NCI-H226 (cell line): ENCODE results near the gene ISCA1.

ENCODE experiments used
- DNase-seq: peaks from one replicate; pipeline ENCODE4 v3.0.0-alpha.2; 2015

The ISCA1 gene

DNA sequence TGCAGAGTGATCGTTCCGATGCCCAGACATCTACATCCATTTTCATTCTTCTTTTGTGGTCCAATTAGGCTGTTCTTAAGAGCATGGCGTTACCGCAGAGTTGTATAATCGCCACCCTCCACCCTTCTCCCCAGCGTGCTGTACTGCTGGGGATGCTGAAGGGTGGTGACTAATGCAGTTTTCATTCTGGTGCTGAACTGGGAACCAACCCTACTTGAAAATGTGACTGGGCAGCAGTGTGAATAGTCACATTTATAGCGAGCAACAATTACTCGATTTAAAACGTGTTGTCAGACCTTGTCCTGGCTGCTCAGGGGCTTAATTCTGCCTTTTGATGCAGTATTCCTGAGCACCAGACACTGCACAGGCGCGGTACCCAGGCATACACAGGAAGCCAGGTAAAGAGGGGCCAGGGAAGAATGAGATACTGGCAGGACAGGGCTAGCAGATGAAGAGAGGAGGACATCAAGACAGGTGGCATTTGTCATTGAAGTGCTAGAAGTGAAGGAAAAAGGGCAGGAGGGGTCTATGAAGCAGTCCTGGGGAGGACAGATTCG lies 719 bp upstream of the ISCA1 start:
- peak; percentile 68 for DNase-seq

DNA sequence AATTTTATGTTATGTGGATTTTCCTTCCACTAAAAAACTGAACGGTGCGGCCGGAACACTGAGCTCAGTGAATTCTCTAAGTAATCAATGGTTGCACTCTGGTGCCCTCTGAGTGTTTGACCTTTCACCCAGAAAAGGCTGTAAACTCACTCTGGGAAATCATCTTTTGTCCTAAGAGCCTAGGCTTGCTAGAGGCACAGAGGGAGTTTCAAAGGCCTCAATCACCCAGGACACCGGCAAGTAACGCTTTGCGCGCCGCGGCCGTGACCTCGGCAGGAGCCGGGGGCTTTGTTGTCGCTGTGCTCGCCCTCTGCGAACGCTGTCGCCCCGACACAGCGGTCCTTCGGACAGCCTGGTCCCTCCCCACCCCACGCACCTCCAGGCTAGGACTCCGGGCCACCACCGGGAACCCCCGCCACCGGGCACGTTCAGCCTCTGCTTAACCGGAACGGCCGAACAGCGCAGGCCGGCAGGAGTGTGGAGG lies 703 bp downstream of the ISCA1 start:
- DNase-seq = no peak

DNA sequence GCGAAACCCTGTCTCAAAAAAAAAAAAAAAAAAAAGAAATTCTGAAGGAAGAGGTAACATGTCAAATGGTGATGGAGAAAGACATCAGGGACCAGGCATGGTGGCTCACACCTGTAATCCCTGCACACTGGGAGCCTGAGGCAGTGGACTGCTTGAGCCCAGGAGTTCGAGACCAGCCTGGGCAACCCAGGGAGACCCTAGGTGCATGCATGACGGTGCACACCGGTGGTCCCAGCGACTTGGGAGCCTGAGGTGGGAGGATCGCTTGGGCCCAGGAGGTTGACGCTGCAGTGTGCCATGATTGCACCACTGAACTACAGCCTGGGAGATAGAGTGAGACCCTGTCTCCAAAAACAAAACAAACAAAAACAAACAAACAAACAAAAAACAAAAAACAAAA lies 1.8 kb downstream of the ISCA1 start:
- no peak for DNase-seq

DNA sequence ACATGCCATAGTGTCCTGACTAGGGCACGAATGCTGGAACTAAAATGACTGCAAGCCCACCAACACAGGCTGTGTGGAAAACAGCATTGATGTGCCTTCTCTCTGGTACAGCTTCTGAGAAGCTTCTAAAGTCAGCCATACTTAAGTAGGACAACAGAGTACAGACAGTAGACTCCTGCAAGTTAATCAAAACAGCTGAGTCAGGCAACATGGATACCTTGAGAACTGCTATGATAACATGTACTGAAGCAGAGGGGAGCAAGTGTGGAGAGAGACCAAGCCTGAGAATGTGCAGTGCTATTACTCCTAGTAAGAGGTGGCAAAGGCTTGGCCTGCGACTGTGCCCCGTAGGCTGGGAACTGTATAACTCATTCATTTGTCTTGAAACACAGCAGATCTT lies 2.5 kb downstream of the ISCA1 start:
- DNase-seq = no peak

DNA sequence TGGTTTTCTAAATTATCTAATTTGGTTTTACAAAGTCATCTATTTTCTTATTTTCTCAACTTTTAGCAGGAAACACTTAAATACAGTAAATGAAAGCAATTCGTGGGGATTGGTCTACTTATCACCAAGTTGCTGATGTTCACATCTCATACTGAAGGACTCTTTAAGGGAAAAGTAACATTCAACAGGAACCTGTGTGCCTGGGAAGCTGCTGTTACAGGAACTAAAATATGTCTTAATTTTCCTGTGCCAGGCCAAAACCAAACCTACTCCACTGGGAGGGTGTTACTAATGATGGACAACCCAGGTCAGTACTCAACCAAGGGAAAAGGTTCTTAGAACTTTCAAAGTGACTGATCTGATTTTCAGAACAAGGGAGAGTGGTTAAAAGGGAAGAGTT lies 5.3 kb downstream of the ISCA1 start:
- no peak for DNase-seq

DNA sequence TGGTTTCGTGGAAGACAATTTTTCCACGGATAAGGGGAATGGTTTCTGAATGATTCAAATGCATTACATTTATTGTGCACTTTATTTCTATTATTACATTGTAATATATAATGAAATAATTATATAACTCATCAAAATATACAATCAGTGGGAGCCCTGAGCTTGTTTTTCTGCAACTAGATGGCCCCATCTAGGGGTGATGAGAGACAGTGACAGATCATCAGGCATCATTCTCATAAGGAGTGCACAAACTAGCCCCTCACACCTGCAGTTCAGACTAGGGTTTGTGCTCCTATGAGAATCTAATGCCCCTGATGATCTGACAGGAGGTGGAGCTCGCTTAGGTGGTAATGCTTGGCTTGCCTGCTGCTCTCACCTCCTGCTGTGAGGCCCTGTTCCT lies 6.4 kb downstream of the ISCA1 start:
- DNase-seq = no peak

DNA sequence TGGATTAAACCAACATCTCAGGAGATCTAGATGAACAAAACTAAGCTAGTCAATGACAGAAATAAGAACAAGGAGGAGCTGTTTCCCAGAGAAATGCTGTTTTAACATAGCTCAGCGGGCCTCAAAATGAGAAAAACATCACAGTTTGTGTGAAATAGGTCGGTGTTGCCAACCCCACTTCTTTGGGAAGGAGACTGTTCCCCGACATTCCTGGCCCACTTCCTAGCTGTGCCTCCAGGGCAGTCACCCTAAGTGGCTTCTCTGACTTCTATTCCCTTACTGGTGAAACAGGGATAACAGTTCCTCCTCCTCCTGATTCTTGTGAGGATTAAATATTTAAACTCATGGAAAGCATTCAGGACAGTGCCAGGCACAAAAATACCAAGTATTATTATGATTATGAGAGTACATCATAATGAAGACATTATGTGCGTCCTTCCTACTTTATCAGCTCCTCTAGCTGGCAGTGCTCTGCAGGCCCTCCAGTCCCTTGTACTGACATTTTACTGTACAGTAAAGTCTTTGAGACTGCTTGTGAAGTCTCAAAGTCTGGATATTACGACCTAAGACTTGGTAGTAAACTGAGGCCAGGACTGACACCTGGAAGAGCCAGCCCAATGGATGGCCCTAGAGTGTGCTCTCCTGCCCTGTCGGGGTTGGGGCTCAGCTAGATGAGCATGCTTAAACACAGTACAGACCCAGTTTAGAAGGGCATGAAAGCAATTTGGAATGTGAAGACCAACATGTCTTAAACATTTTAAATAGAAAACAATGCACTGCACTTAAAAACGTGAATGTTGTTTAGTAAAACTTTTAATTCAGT lies 7.3 kb downstream of the ISCA1 start:
- no peak for DNase-seq

DNA sequence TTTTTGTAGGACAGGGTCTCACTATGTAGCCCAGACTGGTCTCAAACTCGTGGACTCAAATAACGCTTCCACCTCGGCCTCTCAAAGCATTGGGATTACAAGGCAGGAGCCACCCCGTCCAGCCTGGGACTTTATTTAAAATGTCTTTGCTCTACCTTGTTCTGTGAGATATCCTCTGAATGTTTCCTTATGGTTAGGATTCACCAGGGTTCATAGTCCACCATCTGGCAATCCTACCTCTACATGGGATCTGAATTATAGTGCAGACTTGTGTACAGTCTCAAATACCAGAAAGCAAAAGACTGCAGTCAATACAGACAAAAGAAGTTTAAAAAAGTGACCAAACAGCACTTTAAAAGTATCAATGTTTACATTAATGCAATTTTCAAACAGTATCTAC lies 10.1 kb downstream of the ISCA1 start:
- no peak for DNase-seq

DNA sequence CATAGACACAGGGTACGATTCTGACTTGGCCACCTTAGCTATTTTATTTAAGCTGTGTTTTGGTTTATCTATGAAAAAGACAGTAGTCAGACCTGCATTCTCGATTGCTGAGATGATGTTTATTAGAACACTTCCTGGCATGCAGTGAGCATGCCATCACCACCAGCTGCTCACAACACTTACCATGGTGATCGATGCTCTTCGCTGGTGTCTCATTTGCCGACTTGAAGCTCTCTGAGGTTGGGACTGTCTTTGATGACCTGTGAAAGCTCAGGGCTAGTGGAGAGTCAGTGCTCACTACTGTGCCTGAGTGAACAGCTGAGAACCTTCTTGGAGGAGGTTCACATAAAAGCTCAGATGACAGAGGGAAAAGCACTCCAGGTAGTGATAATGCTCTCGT lies 18.5 kb downstream of the ISCA1 start:
- DNase-seq = no peak

DNA sequence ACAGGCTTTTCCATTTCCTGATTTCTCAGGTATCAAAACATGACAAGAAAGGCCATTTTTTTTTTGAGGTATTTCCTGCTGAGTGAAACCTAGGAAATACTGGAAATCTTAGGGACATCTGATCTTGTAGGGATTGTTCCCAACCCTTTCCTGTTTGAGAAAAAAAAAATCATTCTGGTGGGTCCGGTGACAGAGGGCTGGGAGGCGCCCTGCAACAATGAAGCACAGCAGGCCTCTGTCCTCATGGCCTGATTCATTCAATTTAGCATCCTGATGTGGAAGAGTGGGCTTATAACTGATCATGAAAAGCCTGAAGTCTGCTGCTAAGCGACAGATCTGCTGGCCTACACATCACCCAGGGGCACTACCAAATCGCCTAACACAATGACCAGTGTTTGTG lies 19.8 kb downstream of the ISCA1 start:
- no peak for DNase-seq

DNA sequence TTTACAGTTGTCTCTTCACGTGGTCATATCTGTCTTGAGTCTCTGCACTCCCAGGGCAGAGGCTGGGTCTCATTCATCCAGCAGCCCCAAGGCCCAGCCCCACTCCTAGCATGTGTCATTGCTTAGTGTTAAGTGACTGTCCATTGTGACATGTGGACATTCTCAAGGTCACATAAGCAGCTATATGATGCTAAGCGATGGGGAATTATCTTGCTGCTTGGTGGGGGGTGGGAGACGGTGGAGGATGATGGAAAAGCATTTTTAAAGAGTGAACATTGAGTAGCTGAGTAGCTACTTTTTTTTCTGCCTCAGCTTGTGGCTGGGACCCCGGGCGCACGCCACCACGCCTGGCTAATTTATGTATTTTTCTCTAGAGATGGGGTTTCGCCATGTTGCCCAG lies 22.8 kb downstream of the ISCA1 start, which contains the start of gene C9orf153:
Gene C9orf153, minus strand, starts transcription at position 101 of the 400 bp plus-strand sequence. CDS start 30,054 bp downstream, outside the sequence.
- DNase-seq = no peak

DNA sequence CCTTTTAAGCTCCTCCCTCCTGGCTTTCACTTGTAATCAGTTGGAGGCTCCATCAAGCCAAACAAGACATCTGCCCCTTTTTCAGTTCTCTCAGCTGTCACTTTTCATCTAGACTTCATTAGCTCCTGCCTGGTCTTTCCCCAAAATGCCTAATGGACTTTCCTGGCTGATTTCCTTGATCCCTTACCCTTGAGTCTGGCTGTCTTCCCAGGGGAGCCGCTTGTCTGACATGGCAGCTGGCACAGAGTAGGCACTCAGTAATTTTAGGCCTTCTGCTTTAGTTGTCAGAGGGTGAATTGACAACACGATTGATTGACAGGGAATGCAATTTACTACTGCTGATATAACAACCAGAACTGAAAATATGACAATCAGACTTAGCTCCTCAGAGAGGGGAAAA lies 24.9 kb downstream of the ISCA1 start:
- no peak for DNase-seq

DNA sequence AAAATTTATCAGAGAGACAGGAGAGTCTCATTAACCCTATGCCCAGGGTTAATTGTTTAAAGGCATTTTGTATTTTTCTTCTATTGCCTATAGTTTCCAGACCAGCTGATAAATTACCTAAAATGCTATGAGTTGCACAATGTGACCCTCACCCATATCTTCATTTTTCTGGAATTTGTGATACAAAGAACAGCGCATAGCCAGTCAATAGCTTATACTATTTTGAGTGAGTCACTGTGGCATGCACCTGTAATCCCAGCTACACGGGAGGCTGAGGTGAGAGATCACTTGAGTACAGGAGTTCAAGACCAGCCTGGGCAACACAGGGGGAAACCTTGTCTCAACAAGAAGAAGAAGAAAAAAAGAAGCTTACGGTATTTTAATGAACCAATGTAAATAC lies 25.7 kb downstream of the ISCA1 start:
- no peak for DNase-seq

DNA sequence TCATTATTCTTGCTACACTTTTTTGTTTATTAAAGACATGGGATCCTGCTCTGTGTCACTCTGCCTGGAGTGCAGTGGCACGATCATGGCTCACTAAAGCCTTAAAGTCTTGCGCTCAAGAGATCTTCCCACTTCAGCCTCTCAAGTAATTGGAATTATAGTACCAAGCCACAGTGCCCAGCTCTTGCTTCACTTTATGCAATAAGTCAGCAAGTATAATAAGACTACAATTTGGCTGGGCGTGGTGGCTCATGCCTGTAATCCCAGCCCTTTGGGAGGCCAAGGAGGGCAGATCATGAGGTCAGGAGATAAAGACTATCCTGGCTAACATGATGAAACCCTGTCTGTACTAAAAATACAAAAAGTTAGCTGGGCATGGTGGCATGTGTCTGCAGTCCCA lies 28.8 kb downstream of the ISCA1 start:
- no peak for DNase-seq

DNA sequence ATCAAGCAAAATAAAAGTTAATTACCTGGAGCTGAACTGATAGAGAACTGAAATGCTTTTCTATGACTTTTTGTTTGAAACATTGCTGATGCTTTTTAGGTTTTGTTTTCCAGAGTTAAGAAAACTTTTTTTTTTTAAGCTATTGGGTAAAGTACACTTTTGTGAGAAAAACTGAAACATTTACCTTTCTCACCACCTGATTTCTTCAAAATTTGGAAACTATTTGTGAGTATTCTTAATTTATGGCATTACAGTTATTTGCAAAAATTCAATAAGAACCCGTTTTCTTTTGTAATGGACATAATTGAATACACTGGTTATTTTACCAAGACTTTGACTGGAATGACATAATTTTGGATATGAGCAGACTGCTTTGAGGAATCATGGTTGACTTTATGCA lies 29.5 kb downstream of the ISCA1 start:
- DNase-seq = no peak

DNA sequence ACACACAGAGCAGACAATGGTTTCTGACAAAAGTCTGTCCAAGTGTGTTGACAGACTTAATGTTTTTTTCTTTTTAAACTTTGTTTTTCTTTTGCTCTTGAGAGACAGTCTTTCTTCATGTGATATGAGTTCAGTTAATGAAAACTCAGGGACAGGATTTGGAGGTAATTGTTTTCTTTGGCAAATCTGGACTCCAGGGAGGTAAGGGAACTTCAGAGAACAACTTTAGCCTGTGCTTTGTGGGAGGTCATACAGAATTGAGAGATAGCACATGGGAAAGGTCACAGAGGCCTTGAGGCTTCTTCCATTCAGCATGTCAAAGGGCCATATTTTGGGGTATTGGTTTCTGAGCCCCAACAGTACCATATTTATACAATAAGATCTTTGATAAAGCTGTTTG lies 32.2 kb downstream of the ISCA1 start:
- DNase-seq = no peak

DNA sequence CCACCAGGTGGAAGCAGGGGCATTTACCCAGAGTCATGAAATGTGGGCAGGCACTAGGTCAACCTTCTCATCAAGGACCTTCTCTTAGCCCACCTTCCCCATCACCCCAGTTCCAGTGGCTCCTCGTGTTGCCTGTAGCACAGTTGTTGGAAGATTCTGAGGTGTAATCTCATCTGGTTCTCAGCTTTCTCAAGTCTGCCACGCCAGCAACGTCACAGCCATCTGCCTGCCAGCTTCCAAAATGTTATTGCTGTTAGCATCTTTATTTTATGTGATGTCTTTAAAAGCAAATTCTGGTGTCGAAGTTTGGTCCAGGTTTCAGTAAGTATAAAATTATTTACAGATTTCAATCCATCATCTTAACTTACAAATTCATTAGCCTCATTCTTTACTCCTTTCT lies 33.6 kb downstream of the ISCA1 start:
- DNase-seq = no peak

DNA sequence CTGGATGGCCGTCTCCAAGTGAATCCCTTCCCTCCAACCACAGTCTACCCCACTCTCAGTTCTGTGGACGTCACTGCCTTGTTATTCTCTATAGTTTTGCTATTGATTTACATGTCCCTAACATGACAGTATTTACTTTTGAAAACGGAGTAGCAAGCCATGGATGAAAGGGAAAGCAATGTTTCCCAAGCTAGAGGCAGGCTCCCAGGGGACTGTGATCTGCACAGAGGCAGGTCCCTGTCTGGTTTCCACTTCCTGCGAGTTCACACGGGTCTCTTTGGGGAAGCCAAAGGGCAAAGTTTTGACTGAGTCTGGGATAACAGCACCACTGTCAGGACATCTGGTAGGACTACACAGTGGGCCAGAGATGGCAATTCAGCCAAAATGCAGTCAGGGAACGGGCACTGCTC lies 35.6 kb downstream of the ISCA1 start:
- no peak for DNase-seq

DNA sequence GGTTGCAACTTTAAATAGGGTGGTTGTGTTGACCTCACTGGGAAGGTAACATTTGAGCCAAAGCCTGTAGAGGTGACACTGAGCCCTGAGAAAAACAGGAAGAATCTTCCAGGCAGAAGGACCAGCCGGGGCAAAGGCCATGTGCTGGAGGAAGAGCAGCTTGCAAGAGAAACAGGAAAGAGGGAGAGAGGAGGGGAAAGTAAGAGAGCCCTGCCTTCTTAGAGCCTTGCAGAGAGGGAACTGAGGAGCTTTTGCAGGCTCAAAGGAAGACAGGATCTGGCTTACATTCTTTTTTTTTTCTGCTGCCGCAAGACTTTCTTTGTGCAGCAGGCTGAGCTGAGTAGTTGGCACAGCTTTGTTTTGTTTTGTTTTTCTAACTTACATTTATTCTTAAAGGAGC lies 40.3 kb downstream of the ISCA1 start:
- no peak for DNase-seq

DNA sequence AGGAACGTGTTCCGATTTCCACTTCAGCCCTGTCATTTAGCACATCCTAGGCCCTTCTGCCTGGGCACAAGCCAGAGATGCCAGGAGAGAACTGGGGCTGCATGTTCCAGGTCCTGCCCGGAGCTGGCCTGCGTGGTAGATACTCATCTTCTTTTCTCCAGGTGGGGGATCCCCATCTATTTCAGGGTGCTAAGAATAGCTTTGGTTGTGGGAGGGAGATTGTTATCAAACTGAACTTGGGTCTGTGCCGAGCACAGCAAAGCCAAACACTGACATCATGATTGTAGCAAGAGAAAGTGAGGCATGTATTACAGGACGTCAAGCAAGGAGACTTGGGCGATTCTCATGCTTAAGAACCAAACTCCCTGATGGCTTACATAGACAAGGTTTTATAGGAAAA lies 41.1 kb downstream of the ISCA1 start:
- DNase-seq = no peak

DNA sequence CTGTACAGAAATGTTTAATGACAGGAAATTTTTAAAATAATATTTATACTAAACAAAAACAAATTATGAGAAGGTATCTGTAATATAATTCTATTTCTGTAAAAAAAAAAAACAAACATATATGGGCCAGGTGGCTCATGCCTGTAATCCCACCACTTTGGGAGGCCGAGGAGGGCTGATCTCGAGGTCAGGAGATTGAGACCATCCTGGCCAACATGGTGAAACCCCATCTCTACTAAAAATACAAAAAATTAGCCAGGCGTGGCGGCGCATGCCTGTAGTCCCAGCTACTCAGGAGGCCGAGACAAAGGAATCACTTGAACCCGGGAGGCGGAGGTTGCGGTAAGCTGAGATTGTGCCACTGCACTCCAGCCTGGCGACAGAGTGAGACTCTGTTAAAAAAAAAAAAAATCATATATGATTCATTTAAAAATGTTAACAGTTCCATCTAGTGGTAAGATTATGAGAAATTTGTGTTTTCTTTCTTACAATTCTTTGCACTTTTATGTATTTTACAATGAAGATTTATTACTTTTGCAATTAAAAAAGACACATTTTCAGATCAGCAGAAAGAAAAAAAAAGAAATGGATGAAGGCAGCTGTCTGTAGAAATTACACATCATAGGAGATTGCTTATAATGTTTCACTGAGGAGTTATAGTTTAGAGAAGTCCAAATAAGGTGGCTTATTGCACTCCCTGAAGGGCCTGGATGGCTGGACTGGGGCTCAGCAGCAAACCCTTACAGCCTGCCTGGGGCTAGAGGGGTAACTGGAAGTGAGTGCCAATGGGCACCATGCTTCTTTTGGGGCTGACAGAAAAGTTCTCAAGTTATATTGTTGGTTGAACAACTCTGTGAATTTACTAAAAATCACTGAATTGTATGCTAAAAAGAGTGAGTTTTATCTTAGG lies 43.2 kb downstream of the ISCA1 start:
- DNase-seq = no peak

DNA sequence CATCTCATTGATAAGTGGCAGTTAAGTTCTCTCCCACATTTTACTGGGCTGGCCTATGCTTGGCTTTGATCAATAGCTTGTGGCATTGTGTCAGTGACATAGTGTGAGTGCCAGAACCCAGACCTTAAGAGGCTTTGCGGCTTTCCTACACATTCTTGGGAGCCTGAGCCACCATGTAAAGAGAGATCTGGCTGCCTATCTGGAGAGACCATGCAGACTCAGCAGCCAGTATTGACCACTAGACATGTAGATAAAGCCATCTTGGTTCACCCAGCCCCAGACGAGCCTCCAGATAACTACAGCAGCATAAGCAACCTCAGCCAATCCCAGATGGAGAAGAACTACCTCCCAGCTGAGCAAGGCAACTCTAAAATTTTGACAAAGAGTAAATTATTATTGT lies 51.5 kb downstream of the ISCA1 start:
- no peak for DNase-seq

DNA sequence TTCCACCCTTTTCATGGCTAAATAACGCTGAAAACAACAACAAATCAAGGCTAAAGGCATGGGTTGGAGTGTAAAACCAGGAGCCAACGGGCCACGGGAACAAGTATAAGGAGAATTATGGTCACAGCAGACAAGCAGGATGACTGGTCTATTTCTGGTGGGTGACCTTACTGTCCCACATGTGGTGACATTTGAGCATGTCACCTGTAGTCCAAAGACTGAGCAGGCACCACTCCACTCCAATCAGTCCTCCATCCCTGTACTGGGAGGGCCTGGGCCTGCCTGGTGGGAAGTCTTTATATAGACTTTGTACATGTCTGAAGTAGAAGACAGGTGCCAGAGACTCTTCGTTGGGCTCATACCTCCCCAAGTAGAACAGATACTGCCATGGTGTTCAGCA lies 59.7 kb downstream of the ISCA1 start:
- no peak for DNase-seq

DNA sequence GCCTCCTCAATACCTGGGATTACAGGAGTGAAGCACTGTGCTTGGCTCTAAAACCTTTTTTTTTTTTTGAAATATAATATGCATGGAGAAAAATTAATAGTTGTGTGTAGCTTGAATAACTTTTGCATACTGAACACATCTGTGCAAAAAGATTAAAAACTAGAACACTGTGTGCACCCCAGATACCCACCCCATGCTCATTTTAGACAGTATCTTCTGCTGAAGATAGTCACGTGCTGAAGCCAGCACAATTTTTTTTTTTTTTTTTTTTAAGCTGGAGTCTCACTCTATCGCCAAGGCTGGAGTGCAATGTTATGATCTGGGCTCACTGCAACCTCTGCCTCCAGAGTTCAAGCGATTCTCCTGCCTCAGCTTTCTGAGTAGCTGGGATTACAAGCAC lies 62.7 kb downstream of the ISCA1 start:
- no peak for DNase-seq
